ENCODE measurements around the gene NBPF3. TPM values are rescaled to one million over a fixed set of nuclear protein-coding genes. Genes with fewer than 3 reads are reported as not detected.

Gene NBPF3
- total and polyA plus RNA-seq, 4 donors, result 1.4 to 4.0 (median 1.7) TPM

DNA sequence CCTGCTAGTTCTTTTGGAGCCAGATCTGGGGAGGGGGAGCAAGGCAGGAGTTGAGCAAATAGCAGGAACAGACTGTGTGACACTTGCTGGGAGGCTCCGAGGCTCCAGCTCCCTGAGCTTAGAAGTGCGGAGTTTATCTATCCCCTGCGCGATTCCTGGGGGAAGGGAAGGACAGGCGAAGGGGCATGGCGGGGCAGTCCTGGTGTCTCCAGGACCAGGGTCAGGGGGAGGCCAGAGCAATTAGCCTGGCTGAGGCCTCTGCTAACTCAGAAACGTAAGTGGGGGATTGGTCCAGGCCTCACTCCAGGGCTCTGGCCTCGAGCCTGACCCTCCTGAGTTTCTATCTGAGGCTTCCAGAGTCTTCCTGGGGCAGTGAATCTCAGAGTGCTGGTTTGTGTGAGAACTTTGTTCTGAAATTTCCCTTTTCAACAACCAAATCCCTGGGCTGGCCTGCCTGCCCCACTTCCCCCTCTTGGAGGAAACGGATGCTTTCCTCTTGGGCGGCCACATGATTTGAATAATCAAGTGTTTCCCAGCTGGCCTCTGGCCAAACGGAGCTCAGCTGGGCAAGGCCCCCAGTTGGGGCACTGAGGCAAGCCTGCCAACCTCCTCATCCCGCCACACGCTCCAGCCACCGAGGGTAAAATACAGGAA, 84.9 kb downstream of the NBPF3 start:
- WGBS, result 70% methylated on average over 14 of the region's 14 CpGs
- no peak overlapping the region for H3K9ac ChIP-seq (ENCODE audit: low read depth in 1 of 2, low read length in 2 of 2)
- no peaks in the 10 kb centered on the region for H3K27me3 ChIP-seq (ENCODE audit: control insufficient read depth in 4 of 4, insufficient read depth in 4 of 4, low read length in 3 of 4)
- TF ChIP-seq NR2F2 (IDR thresholded peaks at IDR 0.05) (peak; percentile 87), RXRA (IDR thresholded peaks at IDR 0.05) (peak; percentile 42 to 69), GABPA (IDR thresholded peaks at IDR 0.05 in 1 of 2, conservative IDR thresholded peaks at IDR 0.05 in 1 of 2) (no peak), YY1 (IDR thresholded peaks at IDR 0.05) (no peak), CTCF (IDR thresholded peaks at IDR 0.05; ENCODE audit: low read depth, low read length, missing input control) (no peak), RAD21 (IDR thresholded peaks at IDR 0.05) (no peak), FOXA1 (IDR thresholded peaks at IDR 0.05) (no peak)
- TF ChIP-seq, protein P1, sequence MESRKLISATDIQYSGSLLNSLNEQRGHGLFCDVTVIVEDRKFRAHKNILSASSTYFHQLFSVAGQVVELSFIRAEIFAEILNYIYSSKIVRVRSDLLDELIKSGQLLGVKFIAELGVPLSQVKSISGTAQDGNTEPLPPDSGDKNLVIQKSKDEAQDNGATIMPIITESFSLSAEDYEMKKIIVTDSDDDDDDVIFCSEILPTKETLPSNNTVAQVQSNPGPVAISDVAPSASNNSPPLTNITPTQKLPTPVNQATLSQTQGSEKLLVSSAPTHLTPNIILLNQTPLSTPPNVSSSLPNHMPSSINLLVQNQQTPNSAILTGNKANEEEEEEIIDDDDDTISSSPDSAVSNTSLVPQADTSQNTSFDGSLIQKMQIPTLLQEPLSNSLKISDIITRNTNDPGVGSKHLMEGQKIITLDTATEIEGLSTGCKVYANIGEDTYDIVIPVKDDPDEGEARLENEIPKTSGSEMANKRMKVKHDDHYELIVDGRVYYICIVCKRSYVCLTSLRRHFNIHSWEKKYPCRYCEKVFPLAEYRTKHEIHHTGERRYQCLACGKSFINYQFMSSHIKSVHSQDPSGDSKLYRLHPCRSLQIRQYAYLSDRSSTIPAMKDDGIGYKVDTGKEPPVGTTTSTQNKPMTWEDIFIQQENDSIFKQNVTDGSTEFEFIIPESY (IDR thresholded peaks at IDR 0.05), result no peak
- TF ChIP-seq, protein P2, sequence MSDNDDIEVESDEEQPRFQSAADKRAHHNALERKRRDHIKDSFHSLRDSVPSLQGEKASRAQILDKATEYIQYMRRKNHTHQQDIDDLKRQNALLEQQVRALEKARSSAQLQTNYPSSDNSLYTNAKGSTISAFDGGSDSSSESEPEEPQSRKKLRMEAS (IDR thresholded peaks at IDR 0.05), result no peak
- no peaks in the 10 kb centered on the region for H3K36me3 ChIP-seq (ENCODE audit: control insufficient read depth in 4 of 4, insufficient read depth in 3 of 4, low read depth in 1 of 4, low read length in 3 of 4)
- peak overlapping the region; percentile 5 to 37 for H3K27ac ChIP-seq (ENCODE audit: low read depth in 1 of 2, low read length in 2 of 2)
- H3K4me3 ChIP-seq (ENCODE audit: low read depth in 1 of 3, low read length in 3 of 3), result no peak overlapping the region
- DNase-seq (ENCODE audit: low spot score), result no peak
- no peaks in the 10 kb centered on the region for H3K9me3 ChIP-seq (ENCODE audit: control insufficient read depth in 4 of 4, low read length in 3 of 4)
- peaks cover 0 to 3% (median 0%) of the 10 kb centered on the region in 4 donors for H3K4me1 ChIP-seq (ENCODE audit: control insufficient read depth in 4 of 4, insufficient read depth in 4 of 4, low read length in 3 of 4)

- TF ChIP-seq GABPA (IDR thresholded peaks at IDR 0.05 in 1 of 2, conservative IDR thresholded peaks at IDR 0.05 in 1 of 2) (no peak), RXRA (IDR thresholded peaks at IDR 0.05) (no peak), HNF4A (conservative IDR thresholded peaks at IDR 0.05) (no peak), HNF4G (IDR thresholded peaks at IDR 0.05) (no peak), FOXA1 (IDR thresholded peaks at IDR 0.05) (no peak), YY1 (IDR thresholded peaks at IDR 0.05) (no peak), SP1 (IDR thresholded peaks at IDR 0.05) (no peak), TAF1 (conservative IDR thresholded peaks at IDR 0.05) (no peak), JUND (IDR thresholded peaks at IDR 0.05) (no peak), ATF3 (IDR thresholded peaks at IDR 0.05) (no peak), NR2F2 (IDR thresholded peaks at IDR 0.05) (no peak)
- TF ChIP-seq, protein P3, sequence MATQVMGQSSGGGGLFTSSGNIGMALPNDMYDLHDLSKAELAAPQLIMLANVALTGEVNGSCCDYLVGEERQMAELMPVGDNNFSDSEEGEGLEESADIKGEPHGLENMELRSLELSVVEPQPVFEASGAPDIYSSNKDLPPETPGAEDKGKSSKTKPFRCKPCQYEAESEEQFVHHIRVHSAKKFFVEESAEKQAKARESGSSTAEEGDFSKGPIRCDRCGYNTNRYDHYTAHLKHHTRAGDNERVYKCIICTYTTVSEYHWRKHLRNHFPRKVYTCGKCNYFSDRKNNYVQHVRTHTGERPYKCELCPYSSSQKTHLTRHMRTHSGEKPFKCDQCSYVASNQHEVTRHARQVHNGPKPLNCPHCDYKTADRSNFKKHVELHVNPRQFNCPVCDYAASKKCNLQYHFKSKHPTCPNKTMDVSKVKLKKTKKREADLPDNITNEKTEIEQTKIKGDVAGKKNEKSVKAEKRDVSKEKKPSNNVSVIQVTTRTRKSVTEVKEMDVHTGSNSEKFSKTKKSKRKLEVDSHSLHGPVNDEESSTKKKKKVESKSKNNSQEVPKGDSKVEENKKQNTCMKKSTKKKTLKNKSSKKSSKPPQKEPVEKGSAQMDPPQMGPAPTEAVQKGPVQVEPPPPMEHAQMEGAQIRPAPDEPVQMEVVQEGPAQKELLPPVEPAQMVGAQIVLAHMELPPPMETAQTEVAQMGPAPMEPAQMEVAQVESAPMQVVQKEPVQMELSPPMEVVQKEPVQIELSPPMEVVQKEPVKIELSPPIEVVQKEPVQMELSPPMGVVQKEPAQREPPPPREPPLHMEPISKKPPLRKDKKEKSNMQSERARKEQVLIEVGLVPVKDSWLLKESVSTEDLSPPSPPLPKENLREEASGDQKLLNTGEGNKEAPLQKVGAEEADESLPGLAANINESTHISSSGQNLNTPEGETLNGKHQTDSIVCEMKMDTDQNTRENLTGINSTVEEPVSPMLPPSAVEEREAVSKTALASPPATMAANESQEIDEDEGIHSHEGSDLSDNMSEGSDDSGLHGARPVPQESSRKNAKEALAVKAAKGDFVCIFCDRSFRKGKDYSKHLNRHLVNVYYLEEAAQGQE (IDR thresholded peaks at IDR 0.05), result no peak
- TF ChIP-seq, protein P1 (IDR thresholded peaks at IDR 0.05), result no peak
- TF ChIP-seq, protein P2 (IDR thresholded peaks at IDR 0.05), result no peak
- peak overlapping the region; percentile 5 to 37 for H3K27ac ChIP-seq (ENCODE audit: low read depth in 1 of 2, low read length in 2 of 2)
- H3K27me3 ChIP-seq (ENCODE audit: control insufficient read depth in 4 of 4, insufficient read depth in 4 of 4, low read length in 3 of 4), result no peaks in the 10 kb centered on the region
- H3K4me3 ChIP-seq (ENCODE audit: low read depth in 1 of 3, low read length in 3 of 3), result no peak overlapping the region
- no peaks in the 10 kb centered on the region for H3K36me3 ChIP-seq (ENCODE audit: control insufficient read depth in 4 of 4, insufficient read depth in 3 of 4, low read depth in 1 of 4, low read length in 3 of 4)
- no peak for DNase-seq (ENCODE audit: low spot score)
- no peak overlapping the region for H3K9ac ChIP-seq (ENCODE audit: low read depth in 1 of 2, low read length in 2 of 2)
- 91% methylated on average over 7 of the region's 7 CpGs for WGBS
- H3K9me3 ChIP-seq (ENCODE audit: control insufficient read depth in 4 of 4, low read length in 3 of 4), result no peaks in the 10 kb centered on the region
- H3K4me1 ChIP-seq (ENCODE audit: control insufficient read depth in 4 of 4, insufficient read depth in 4 of 4, low read length in 3 of 4), result peaks cover 0 to 3% (median 0%) of the 10 kb centered on the region in 4 donors
Measured at GRCh38 chr1:21525340-21525717, 85.4 kb downstream of the NBPF3 start.
